ENCODE measurements around the gene MFSD2A.
"Not testable (repeated sequence)": the region's sequence is repeated elsewhere in the genome, so short reads cannot be mapped to it uniquely, and the experiment has no call there.

The MFSD2A gene

GRCh38 chr1:40007481-40008034 is 52.6 kb downstream of the MFSD2A start:
- DNase-seq = not testable (repeated sequence)

GRCh38 chr1:40011198-40011597 is 56.3 kb downstream of the MFSD2A start:
- no peak for DNase-seq

GRCh38 chr1:40014253-40014706 is 59.3 kb downstream of the MFSD2A start:
- no peak for DNase-seq

- DNase-seq = no peak
Observed at GRCh38 chr1:40014812-40015594, 60.1 kb downstream of the MFSD2A start.

DNA sequence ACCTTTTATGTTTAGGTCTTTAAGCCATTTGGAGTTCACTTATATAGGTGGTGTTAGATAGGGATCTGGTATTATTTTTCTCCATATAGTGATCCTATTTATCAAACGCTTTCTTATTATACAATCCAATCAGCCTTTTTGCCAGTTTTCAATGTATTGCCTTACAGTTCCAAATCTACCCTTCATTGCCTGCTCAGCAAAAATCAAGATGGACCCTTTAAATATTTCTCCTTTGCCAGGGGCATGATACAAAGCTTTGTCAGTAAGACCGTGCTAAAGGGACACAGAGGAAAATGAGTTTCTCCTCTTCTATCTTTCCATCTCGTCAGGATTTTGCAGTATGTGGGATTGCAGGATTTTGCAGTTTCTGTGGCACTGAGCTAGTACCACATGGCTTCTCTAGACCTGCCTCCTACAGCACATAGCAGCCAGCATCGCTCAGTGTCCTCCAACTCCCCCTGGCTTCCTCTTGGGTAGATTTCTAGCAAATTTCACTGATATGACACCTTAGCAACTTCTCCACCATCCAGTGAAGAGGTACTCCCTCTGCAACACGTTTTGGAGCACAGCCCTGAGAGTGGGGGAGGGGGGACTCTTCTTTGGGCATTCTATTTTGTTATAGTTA is 63.1 kb downstream of the MFSD2A start:
- peak; percentile 94 for DNase-seq
